Muscle of leg (tissue), 11 donors: ENCODE results near the gene TEC. TPM values are rescaled to one million over a fixed set of nuclear protein-coding genes. Genes with fewer than 3 reads are reported as not detected.

Experiments used
- DNase-seq: peaks from one replicate; pipeline ENCODE4 v3.0.0; 2013
- H3K27ac ChIP-seq: one replicate; pipeline ENCODE4 v1.5.1; 2013; ENCODE audit warnings: mild to moderate bottlenecking, low read length, control low read depth
- H3K27me3 ChIP-seq: one replicate; pipeline ENCODE4 v1.6.1; 2013; ENCODE audit warnings: low read length; ENCODE audit not compliant: control insufficient read depth, insufficient read depth
- H3K36me3 ChIP-seq: one replicate; pipeline ENCODE4 v1.6.1; 2013; ENCODE audit warnings: low read length; ENCODE audit not compliant: control insufficient read depth, insufficient read depth
- H3K4me1 ChIP-seq: one replicate; pipeline ENCODE4 v1.6.1; 2013; ENCODE audit warnings: low read length; ENCODE audit not compliant: control insufficient read depth, insufficient read depth
- H3K4me3 ChIP-seq: one replicate; pipeline ENCODE4 v1.5.1; 2013; ENCODE audit warnings: low read length, control low read depth
- H3K9me3 ChIP-seq: replicated peaks from 2 replicates; pipeline ENCODE4 v1.6.1; 2013; ENCODE audit warnings: low read depth, low read length; ENCODE audit not compliant: control insufficient read depth
- WGBS: methylation state at CpG from one replicate; pipeline ENCODE4 v1.1.5; 2013; ENCODE audit warnings: missing lambda C conversion rate; ENCODE audit not compliant: insufficient coverage; 5-methylcytosine and 5-hydroxymethylcytosine counted together
- polyA plus RNA-seq, 8 donors: library from polyadenylated mRNA; unstranded; fragments of 120-200 nt; gene quantifications; one replicate each; pipeline versions ENCODE4 v1.2.1 to v1.2.3, GENCODE V29; 2013; ENCODE audit warnings: inconsistent platforms in 1 of 8, low replicate concordance in 1 of 8; ENCODE audit not compliant: insufficient read length in 8 of 8, insufficient read depth in 1 of 8
- total RNA-seq: library from RNA; stranded (reverse); fragments of 120-200 nt; gene quantifications from one replicate; pipeline ENCODE4 v1.2.4, GENCODE V29; 2013

TEC gene
- total and polyA plus RNA-seq, 9 donors = 0.23 to 1.3 (median 0.57) TPM

GRCh38 chr4:48133669-48134068 is 136.0 kb downstream of the TEC start:
- Histone ChIP-seq H3K4me3 (no peak overlapping the region), H3K4me1 (peaks cover 3% of the 10 kb centered on the region), H3K36me3 (no peaks in the 10 kb centered on the region), H3K9me3 (no peaks in the 10 kb centered on the region), H3K27ac (no peak overlapping the region), H3K27me3 (no peaks in the 10 kb centered on the region)
- DNase-seq = peak; percentile 26

- no peaks in the 10 kb centered on the region for H3K9me3 ChIP-seq
- H3K27ac ChIP-seq = no peak overlapping the region
- DNase-seq = no peak
- no peaks in the 10 kb centered on the region for H3K27me3 ChIP-seq
- H3K4me1 ChIP-seq = peaks cover 13% of the 10 kb centered on the region
- WGBS = no CpG with 5 or more reads among the region's 4 CpGs
- H3K36me3 ChIP-seq = no peaks in the 10 kb centered on the region
- H3K4me3 ChIP-seq = no peak overlapping the region
Observed at GRCh38 chr4:48131736-48132135, 137.9 kb downstream of the TEC start.

- 94% methylated on average over 4 of the region's 7 CpGs for WGBS
- H3K4me3 ChIP-seq = no peak overlapping the region
- H3K4me1 ChIP-seq = peaks cover 13% of the 10 kb centered on the region
- DNase-seq = no peak
- no peaks in the 10 kb centered on the region for H3K36me3 ChIP-seq
- no peak overlapping the region for H3K27ac ChIP-seq
- H3K27me3 ChIP-seq = no peaks in the 10 kb centered on the region
- no peaks in the 10 kb centered on the region for H3K9me3 ChIP-seq
Observed at GRCh38 chr4:48130100-48130499, 139.5 kb downstream of the TEC start.

- no peak overlapping the region for H3K27ac ChIP-seq
- H3K4me3 ChIP-seq = no peak overlapping the region
- DNase-seq = no peak
- H3K9me3 ChIP-seq = no peaks in the 10 kb centered on the region
- 50% methylated on average over 6 of the region's 9 CpGs for WGBS
- H3K27me3 ChIP-seq = no peaks in the 10 kb centered on the region
- peaks cover 13% of the 10 kb centered on the region for H3K4me1 ChIP-seq
- no peaks in the 10 kb centered on the region for H3K36me3 ChIP-seq
Observed at GRCh38 chr4:48129307-48130014, 140.2 kb downstream of the TEC start.

GRCh38 chr4:48127682-48128404 is 141.8 kb downstream of the TEC start:
- Histone ChIP-seq H3K27ac (no peak overlapping the region), H3K36me3 (no peaks in the 10 kb centered on the region), H3K27me3 (no peaks in the 10 kb centered on the region), H3K9me3 (no peaks in the 10 kb centered on the region), H3K4me1 (peaks cover 13% of the 10 kb centered on the region), H3K4me3 (no peak overlapping the region)
- peak; percentile 55 for DNase-seq
- WGBS = 31% methylated on average over 9 of the region's 13 CpGs

- WGBS = 0% methylated on average over 1 of the region's 3 CpGs
- DNase-seq = no peak
- Histone ChIP-seq H3K9me3 (no peaks in the 10 kb centered on the region), H3K27me3 (no peaks in the 10 kb centered on the region), H3K4me3 (no peak overlapping the region), H3K27ac (no peak overlapping the region), H3K36me3 (no peaks in the 10 kb centered on the region), H3K4me1 (peaks cover 13% of the 10 kb centered on the region)
Observed at GRCh38 chr4:48127231-48127630, 142.4 kb downstream of the TEC start.

GRCh38 chr4:48126621-48127020 is 143.0 kb downstream of the TEC start:
- Histone ChIP-seq H3K27me3 (peaks cover 2% of the 10 kb centered on the region), H3K4me3 (no peak overlapping the region), H3K4me1 (peaks cover 13% of the 10 kb centered on the region), H3K9me3 (no peaks in the 10 kb centered on the region), H3K27ac (no peak overlapping the region), H3K36me3 (no peaks in the 10 kb centered on the region)
- no CpG with 5 or more reads among the region's 1 CpG for WGBS
- no peak for DNase-seq

GRCh38 chr4:48124870-48125269 is 144.8 kb downstream of the TEC start:
- Histone ChIP-seq H3K27me3 (peaks cover 2% of the 10 kb centered on the region), H3K4me3 (no peak overlapping the region), H3K36me3 (no peaks in the 10 kb centered on the region), H3K27ac (no peak overlapping the region), H3K9me3 (no peaks in the 10 kb centered on the region), H3K4me1 (peaks cover 13% of the 10 kb centered on the region)
- no CpG with 5 or more reads among the region's 2 CpGs for WGBS
- DNase-seq = no peak

- WGBS = 92% methylated on average over 1 of the region's 1 CpG
- Histone ChIP-seq H3K4me3 (no peak overlapping the region), H3K36me3 (no peaks in the 10 kb centered on the region)
Observed at GRCh38 chr4:48122756-48123155, 146.9 kb downstream of the TEC start.

GRCh38 chr4:48121180-48121579 is 148.5 kb downstream of the TEC start:
- H3K4me1 ChIP-seq = no peaks in the 10 kb centered on the region
- no peak overlapping the region for H3K27ac ChIP-seq
- H3K36me3 ChIP-seq = no peaks in the 10 kb centered on the region
- 70% methylated on average over 1 of the region's 2 CpGs for WGBS
- H3K4me3 ChIP-seq = no peak overlapping the region
- no peak for DNase-seq
- no peaks in the 10 kb centered on the region for H3K9me3 ChIP-seq
- H3K27me3 ChIP-seq = peaks cover 2% of the 10 kb centered on the region

More at GRCh38 chr4:48122756-48123155, 146.9 kb downstream of the TEC start:
- DNase-seq = no peak
- Histone ChIP-seq H3K4me1 (peaks cover 6% of the 10 kb centered on the region), H3K27me3 (peaks cover 2% of the 10 kb centered on the region), H3K27ac (no peak overlapping the region), H3K9me3 (no peaks in the 10 kb centered on the region)
